Smooth muscle cell (in vitro differentiated cells): ENCODE data around the gene ARHGEF7. TPM values are rescaled to one million over a fixed set of nuclear protein-coding genes. Genes with fewer than 3 reads are reported as not detected.
A peak's percentile ranks its signal among the peaks of the same experiment; 100 is the strongest.

Experiments
- DNase-seq: peaks from one replicate; lab custom pipeline; 2025; ENCODE audit not compliant: unreplicated experiment; lab: John Stamatoyannopoulos, UW
- H2AFZ ChIP-seq: fragments of 200-600 bp; sonication (generic); 2 replicates; pipeline ENCODE4 v1.6.0; 2016; ENCODE audit warnings: antibody characterized with exemption, low read depth, mild to moderate bottlenecking
- H3F3A ChIP-seq: fragments of 200-600 bp; sonication (generic); 2 replicates; pipeline ENCODE4 v1.6.0; 2017; ENCODE audit warnings: antibody characterized with exemption, low read depth
- H3K27ac ChIP-seq: fragments of 200-600 bp; sonication (generic); 2 replicates; pipeline ENCODE4 v1.5.1; 2016; ENCODE audit warnings: low read depth, mild to moderate bottlenecking
- H3K27me3 ChIP-seq: fragments of 200-600 bp; sonication (generic); 2 replicates; pipeline ENCODE4 v1.6.1; 2016; ENCODE audit warnings: low read depth, mild to moderate bottlenecking
- H3K36me3 ChIP-seq: fragments of 200-600 bp; sonication (generic); 2 replicates; pipeline ENCODE4 v1.5.1; 2016; ENCODE audit warnings: low read depth
- H3K4me1 ChIP-seq: fragments of 200-600 bp; sonication (generic); 2 replicates; pipeline ENCODE4 v1.5.1; 2016; ENCODE audit warnings: low read depth
- H3K4me2 ChIP-seq: fragments of 200-600 bp; sonication (generic); 2 replicates; pipeline ENCODE4 v1.6.0; 2016; ENCODE audit warnings: mild to moderate bottlenecking
- H3K4me3 ChIP-seq: fragments of 200-600 bp; sonication (generic); 2 replicates; pipeline ENCODE4 v1.5.1; 2016; ENCODE audit warnings: mild to moderate bottlenecking
- H3K79me2 ChIP-seq: fragments of 200-600 bp; sonication (generic); 2 replicates; pipeline ENCODE4 v1.6.0; 2016; ENCODE audit warnings: low read depth, mild to moderate bottlenecking
- H3K9ac ChIP-seq: fragments of 200-600 bp; sonication (generic); 2 replicates; pipeline ENCODE4 v1.6.0; 2016; ENCODE audit warnings: low read depth
- H3K9me3 ChIP-seq: fragments of 200-600 bp; sonication (generic); replicated peaks from 2 replicates; pipeline ENCODE4 v1.5.1; 2016; ENCODE audit warnings: low read depth
- H4K20me1 ChIP-seq: fragments of 200-600 bp; sonication (generic); 2 replicates; pipeline ENCODE4 v1.6.0; 2016; ENCODE audit warnings: low read depth
- CTCF ChIP-seq: fragments of 200-600 bp; sonication (generic); IDR thresholded peaks from 2 replicates; pipeline ENCODE4 v1.5.1; 2017; ENCODE audit warnings: borderline replicate concordance, mild to moderate bottlenecking, antibody characterized with exemption; ENCODE audit not compliant: insufficient read depth, poor library complexity, severe bottlenecking
- WGBS: methylation state at CpG from one replicate; pipeline ENCODE4 v1.1.7; 2016; ENCODE audit warnings: low lambda C conversion rate; 5-methylcytosine and 5-hydroxymethylcytosine counted together
- polyA plus RNA-seq: library from polyadenylated mRNA; unstranded; fragments of >200 nt; fragmentation: Nextera tagmentation; extraction: Ambion mirVana; gene quantifications from 2 replicates; pipeline ENCODE4 v1.2.1, GENCODE V29; 2016
- total RNA-seq: library from RNA; depleted of rRNA; stranded (reverse); fragments of >200 nt; gene quantifications from 2 replicates; pipeline ENCODE4 v1.2.3, GENCODE V29; 2014

Gene ARHGEF7
- total and polyA plus RNA-seq, 2 experiments from 2014 or later = 13.8 to 32.4 TPM

- no peaks in the 10 kb centered on the region for H3K9me3 ChIP-seq
- 83% methylated on average over 9 of the region's 9 CpGs for WGBS
- H3K27ac ChIP-seq = peak overlapping the region; percentile 93
- H2AFZ ChIP-seq = no peak overlapping the region
- peaks cover 4% of the 10 kb centered on the region for H3K4me1 ChIP-seq
- H3K4me2 ChIP-seq = peak overlapping the region; percentile 50
- H3K4me3 ChIP-seq = no peak overlapping the region
- H3F3A ChIP-seq = no peaks in the 10 kb centered on the region
- H3K9ac ChIP-seq = no peak overlapping the region
- DNase-seq = no peak
- no peaks in the 10 kb centered on the region for H3K36me3 ChIP-seq
- H3K27me3 ChIP-seq = no peaks in the 10 kb centered on the region
- no peaks in the 10 kb centered on the region for H4K20me1 ChIP-seq
- TF ChIP-seq CTCF = no peak
- no peaks in the 10 kb centered on the region for H3K79me2 ChIP-seq
Observed at GRCh38 chr13:111337741-111338140, 222.6 kb downstream of the ARHGEF7 start.

GRCh38 chr13:111338841-111339240 is 223.7 kb downstream of the ARHGEF7 start:
- H2AFZ ChIP-seq = no peak overlapping the region
- H4K20me1 ChIP-seq = no peaks in the 10 kb centered on the region
- no peak overlapping the region for H3K4me2 ChIP-seq
- no peaks in the 10 kb centered on the region for H3K9me3 ChIP-seq
- no peaks in the 10 kb centered on the region for H3K36me3 ChIP-seq
- no peak overlapping the region for H3K27ac ChIP-seq
- H3K4me1 ChIP-seq = peaks cover 4% of the 10 kb centered on the region
- H3F3A ChIP-seq = no peaks in the 10 kb centered on the region
- no peak overlapping the region for H3K4me3 ChIP-seq
- WGBS = 88% methylated on average over 10 of the region's 11 CpGs
- no peak overlapping the region for H3K9ac ChIP-seq
- DNase-seq = no peak
- no peak for TF ChIP-seq CTCF
- no peaks in the 10 kb centered on the region for H3K79me2 ChIP-seq
- H3K27me3 ChIP-seq = no peaks in the 10 kb centered on the region

- DNase-seq = no peak
- Histone ChIP-seq H3K79me2 (no peaks in the 10 kb centered on the region), H3K36me3 (no peaks in the 10 kb centered on the region), H3K4me2 (no peak overlapping the region), H3F3A (no peaks in the 10 kb centered on the region), H2AFZ (no peak overlapping the region), H3K9me3 (no peaks in the 10 kb centered on the region), H3K27me3 (no peaks in the 10 kb centered on the region), H3K27ac (no peak overlapping the region), H4K20me1 (no peaks in the 10 kb centered on the region), H3K9ac (no peak overlapping the region), H3K4me3 (no peak overlapping the region), H3K4me1 (peaks cover 4% of the 10 kb centered on the region)
- no peak for TF ChIP-seq CTCF
- 94% methylated on average over 29 of the region's 29 CpGs for WGBS
Observed at GRCh38 chr13:111339366-111340143, 224.4 kb downstream of the ARHGEF7 start.

- Histone ChIP-seq H3K4me2 (no peak overlapping the region), H4K20me1 (no peaks in the 10 kb centered on the region), H3K27ac (no peak overlapping the region), H3K79me2 (no peaks in the 10 kb centered on the region), H3K36me3 (no peaks in the 10 kb centered on the region), H3K9ac (no peak overlapping the region), H3K9me3 (no peaks in the 10 kb centered on the region), H3F3A (no peaks in the 10 kb centered on the region), H3K4me3 (no peak overlapping the region), H2AFZ (no peak overlapping the region), H3K4me1 (peaks cover 2% of the 10 kb centered on the region), H3K27me3 (no peaks in the 10 kb centered on the region)
- 92% methylated on average over 5 of the region's 5 CpGs for WGBS
- no peak for TF ChIP-seq CTCF
- DNase-seq = no peak
Observed at GRCh38 chr13:111341886-111342285, 226.8 kb downstream of the ARHGEF7 start.
